ENCODE measurements around the gene SHCBP1L.

The SHCBP1L gene

DNA sequence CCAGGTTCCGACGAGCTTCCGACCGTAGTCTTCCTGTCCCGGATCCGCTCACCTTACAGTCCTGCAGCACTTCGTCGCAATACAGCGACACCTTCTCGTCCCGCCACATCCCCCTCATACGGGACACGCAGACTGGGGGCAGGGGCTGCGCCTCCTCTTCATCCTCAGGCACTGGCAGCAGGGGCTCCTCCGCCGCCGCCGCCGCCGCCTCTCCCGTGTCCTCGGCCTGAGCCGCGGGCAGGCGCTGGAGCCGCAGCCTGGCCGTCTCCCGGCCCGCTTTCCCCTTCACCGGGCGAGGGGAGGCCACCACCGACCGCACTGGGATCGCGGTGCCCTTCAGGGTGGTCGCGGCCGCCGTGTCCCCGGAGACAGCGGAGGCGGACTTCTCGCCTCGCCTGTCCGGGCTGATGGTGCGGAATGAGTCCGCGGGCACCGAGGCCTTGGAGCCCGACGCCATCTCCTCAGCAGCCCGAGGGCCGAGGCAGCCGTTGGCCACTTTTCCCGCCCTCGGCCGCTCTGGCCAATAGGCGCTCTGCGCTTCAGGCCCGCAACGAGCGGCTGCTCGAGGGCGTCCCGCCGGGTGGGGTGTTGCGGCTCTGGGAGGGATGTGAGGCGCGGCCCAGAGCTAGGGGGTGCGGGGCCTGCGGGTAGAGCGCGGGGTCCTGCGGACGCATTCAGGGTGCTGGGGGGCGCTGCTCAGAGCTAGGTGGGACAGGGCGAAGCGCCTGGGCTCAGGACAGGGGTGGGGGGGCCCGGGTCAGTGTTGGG, at the start of gene SHCBP1L:
TSS of gene SHCBP1L (minus strand) at position 490 of the 768 bp plus-strand sequence. CDS start at position 457, 33 bp downstream.
- Histone ChIP-seq H3K36me3 (ENCODE audit: insufficient read depth, low read length) (no peaks in the 10 kb centered on the region), H3K9ac (ENCODE audit: low read depth, low read length) (no peak within 1 kb of the TSS), H3K4me1 (ENCODE audit: insufficient read depth, low read length) (no peaks in the 10 kb centered on the region), H3K9me3 (ENCODE audit: control insufficient read depth, insufficient read depth, low read length) (no peaks in the 10 kb centered on the region)

DNA sequence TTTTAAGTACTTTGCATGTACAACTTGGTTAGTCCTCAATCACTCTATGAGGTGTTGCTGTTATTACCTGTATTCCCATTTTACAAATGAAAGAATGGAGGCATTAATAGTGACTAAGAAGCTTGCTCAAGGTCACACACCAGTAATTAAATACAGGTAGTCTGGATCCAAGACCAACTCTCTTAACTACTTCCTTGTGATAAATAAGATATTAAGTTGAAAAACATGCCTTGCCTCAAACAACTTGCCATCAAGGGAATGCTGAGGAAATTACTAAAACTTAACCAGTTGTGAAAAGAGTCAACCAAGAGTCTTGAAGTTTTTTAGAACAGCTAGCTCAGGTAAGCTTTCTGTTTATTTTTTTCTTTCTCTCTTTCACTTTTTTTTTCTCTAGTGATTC, 49.3 kb upstream of the SHCBP1L start:
- Histone ChIP-seq H3K9ac (ENCODE audit: low read depth, low read length) (no peak overlapping the region), H3K9me3 (ENCODE audit: control insufficient read depth, insufficient read depth, low read length) (no peaks in the 10 kb centered on the region), H3K4me1 (ENCODE audit: insufficient read depth, low read length) (no peaks in the 10 kb centered on the region), H3K36me3 (ENCODE audit: insufficient read depth, low read length) (no peaks in the 10 kb centered on the region)

DNA sequence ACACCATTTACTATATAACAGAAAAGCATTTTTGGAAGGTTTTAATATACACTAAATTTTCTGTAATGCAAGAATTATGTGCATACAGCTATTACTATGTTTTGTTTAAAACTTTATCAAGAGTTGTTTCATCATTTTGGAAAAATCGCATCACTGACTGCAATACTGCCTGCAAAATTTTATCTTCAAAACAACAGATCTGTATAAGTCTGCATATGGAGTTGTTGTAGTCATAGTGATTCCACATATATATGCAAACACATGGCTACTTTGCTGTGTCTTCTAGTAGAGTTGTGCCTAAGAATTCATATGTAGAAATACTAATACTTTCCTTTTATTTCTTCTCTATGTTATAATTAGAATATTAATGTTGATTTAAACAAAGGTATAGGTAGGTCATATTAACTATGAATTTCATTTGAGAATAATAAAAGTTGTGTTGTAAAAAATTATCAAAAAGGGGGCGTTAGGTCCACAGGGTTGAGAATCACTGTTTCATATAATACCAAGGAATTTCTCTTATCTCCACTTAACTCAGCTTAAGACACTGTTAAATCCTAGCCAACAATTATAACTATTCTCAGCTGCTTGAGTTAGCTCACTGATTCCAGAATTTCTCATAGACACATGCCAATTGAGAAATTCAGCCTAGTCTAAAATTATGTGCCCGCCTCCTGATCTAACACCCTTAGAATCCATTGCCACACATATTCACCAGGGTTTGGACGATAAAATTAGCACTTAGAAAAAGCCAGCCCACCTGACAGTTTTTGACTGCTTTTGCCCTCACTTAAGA, 47.4 kb upstream of the SHCBP1L start:
- Histone ChIP-seq H3K9me3 (ENCODE audit: control insufficient read depth, insufficient read depth, low read length) (no peaks in the 10 kb centered on the region), H3K4me1 (ENCODE audit: insufficient read depth, low read length) (no peaks in the 10 kb centered on the region), H3K9ac (ENCODE audit: low read depth, low read length) (no peak overlapping the region), H3K36me3 (ENCODE audit: insufficient read depth, low read length) (no peaks in the 10 kb centered on the region)

DNA sequence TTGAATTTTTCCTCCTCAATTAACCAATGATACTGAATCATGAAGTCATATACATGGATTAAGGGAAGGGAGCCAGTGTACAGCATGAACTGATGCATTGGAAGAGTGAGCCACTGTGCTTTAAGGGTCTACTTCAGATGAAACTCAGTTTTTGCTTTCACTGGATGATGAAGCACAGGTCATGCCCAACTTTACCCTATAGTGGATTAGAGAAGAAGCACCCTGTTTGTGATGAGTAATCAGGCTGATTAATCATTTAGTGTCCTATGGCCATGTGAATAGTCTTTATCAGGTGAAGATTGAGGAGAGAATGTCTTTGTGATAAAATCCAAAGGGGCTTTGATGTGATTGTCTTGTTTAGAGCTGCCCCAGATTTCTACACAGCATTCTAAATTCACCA, 45.5 kb upstream of the SHCBP1L start:
- H3K36me3 ChIP-seq (ENCODE audit: insufficient read depth, low read length) = no peaks in the 10 kb centered on the region
- no peak overlapping the region for H3K9ac ChIP-seq (ENCODE audit: low read depth, low read length)
- H3K4me1 ChIP-seq (ENCODE audit: insufficient read depth, low read length) = no peaks in the 10 kb centered on the region
- H3K9me3 ChIP-seq (ENCODE audit: control insufficient read depth, insufficient read depth, low read length) = no peaks in the 10 kb centered on the region

DNA sequence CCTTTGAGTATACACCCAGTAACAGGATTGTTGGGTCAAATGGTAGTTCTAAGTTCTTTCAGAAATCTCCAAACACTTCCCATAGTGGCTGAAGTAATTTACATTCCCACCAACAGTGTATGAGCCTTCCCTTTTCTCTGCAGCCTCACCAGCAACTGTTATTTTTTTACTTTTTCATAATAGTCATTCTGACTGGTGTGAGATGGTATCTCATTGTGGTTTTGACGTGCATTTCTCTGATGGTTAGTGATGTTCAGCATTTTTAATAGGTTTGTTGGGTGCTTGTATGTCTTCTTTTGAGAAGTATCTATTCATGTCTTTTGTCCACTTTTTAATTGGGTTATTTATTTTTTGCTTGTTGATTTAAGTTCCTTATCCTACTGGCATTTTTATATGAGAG, 43.9 kb upstream of the SHCBP1L start:
- Histone ChIP-seq H3K4me1 (ENCODE audit: insufficient read depth, low read length) (no peaks in the 10 kb centered on the region), H3K36me3 (ENCODE audit: insufficient read depth, low read length) (no peaks in the 10 kb centered on the region), H3K9ac (ENCODE audit: low read depth, low read length) (no peak overlapping the region), H3K9me3 (ENCODE audit: control insufficient read depth, insufficient read depth, low read length) (no peaks in the 10 kb centered on the region)

DNA sequence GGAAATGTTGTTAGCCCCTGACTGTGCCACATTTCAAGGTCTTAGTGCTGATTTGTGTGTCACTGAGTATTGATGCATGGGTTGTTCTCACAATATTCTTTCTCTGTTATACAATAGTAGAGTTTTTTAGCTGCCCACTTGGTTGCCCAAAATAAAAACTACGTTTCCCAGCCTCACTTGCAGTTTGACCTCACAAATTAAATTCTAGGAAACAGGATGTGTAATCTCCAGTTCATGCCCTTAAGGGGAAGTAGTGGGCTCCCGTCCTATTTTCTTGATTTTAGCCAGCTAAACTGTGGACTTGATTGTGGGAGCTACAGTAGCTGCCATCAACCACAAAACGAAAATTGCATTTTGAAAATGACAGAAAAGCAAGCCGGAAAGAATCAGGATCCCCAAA, 42.9 kb upstream of the SHCBP1L start:
- no peaks in the 10 kb centered on the region for H3K36me3 ChIP-seq (ENCODE audit: insufficient read depth, low read length)
- no peak overlapping the region for H3K9ac ChIP-seq (ENCODE audit: low read depth, low read length)
- H3K4me1 ChIP-seq (ENCODE audit: insufficient read depth, low read length) = no peaks in the 10 kb centered on the region
- no peaks in the 10 kb centered on the region for H3K9me3 ChIP-seq (ENCODE audit: control insufficient read depth, insufficient read depth, low read length)

DNA sequence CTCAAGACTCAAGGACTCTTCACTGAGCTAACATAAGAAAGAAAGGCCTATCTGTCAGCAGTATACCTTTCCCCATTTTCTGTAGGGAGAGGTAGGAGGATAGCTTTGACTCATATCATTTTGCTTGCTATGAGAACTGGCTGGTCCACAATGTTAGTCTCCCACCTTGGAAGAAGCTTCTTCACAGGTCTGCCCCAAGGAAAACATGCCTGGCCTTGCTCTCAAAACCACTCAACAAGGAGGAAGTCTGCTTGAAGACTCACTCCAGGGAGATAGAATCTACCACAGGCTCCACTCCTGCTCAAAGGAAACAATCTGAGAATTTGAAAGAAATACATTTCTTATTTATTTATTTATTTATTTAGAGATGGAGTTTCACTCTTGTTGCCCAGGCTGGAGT, 40.8 kb upstream of the SHCBP1L start:
- Histone ChIP-seq H3K9ac (ENCODE audit: low read depth, low read length) (no peak overlapping the region), H3K9me3 (ENCODE audit: control insufficient read depth, insufficient read depth, low read length) (no peaks in the 10 kb centered on the region), H3K4me1 (ENCODE audit: insufficient read depth, low read length) (0 out of 2 replicates have a peak, but pooled peaks cover 5% of the 10 kb centered on the region), H3K36me3 (ENCODE audit: insufficient read depth, low read length) (no peaks in the 10 kb centered on the region)

DNA sequence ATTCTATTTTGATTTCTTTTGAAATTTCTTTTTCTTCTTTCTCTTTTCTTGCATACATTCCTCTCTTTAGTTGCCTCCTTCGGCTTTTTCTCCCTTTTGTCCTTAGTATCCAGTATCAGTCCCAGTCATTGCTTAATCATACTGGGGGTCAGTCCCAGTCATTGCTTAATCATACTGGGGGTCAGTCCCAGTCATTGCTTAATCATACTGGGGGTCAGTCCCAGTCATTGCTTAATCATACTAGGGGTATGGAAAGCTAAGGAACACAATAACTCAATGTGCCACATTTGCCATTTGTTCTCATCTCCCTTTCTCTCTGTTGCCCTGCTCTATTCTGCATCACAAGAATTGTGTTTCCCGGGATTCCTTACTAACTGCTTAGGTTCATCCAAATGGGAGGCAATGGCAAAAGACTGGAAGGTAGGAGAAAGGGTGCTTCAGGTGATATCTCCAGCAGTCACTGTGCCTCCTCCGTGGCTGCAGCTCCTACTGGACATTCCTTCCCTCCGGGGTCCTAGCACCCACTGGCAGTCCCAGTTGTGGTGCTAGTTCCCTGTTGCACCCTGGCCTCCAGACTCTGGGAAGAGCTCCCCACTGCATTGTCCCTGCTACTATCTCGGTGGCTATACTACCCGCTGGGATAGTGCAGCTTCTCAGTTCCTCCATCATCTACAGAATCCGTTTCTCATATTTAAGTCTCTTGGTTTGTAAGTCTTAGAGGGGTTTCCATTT, 37.6 kb upstream of the SHCBP1L start:
- Histone ChIP-seq H3K9ac (ENCODE audit: low read depth, low read length) (no peak overlapping the region), H3K36me3 (ENCODE audit: insufficient read depth, low read length) (no peaks in the 10 kb centered on the region), H3K9me3 (ENCODE audit: control insufficient read depth, insufficient read depth, low read length) (no peaks in the 10 kb centered on the region), H3K4me1 (ENCODE audit: insufficient read depth, low read length) (0 out of 2 replicates have a peak, but pooled peaks cover 5% of the 10 kb centered on the region)

DNA sequence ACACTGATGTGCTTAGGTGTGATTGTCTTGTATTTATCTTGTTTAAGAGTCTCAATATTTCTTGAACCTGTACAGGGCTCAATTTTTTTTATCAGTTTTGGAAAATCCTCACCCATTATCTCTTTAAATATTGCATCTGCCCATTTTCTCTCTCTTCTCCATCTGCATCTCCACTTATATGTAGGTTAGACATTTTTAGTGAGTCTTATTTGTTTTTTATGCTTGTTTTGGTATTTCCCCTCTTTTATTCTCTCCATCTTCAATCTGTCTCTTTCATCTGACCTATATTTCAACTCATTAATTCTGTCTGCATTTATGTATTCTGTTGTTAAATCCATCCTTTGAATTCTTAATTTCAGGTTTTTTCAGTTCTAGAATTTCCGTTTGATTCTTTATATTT, 32.9 kb upstream of the SHCBP1L start:
- H3K36me3 ChIP-seq (ENCODE audit: insufficient read depth, low read length) = no peaks in the 10 kb centered on the region
- 0 out of 2 replicates have a peak, but pooled peaks cover 5% of the 10 kb centered on the region for H3K4me1 ChIP-seq (ENCODE audit: insufficient read depth, low read length)
- H3K9me3 ChIP-seq (ENCODE audit: control insufficient read depth, insufficient read depth, low read length) = no peaks in the 10 kb centered on the region
- H3K9ac ChIP-seq (ENCODE audit: low read depth, low read length) = no peak overlapping the region

DNA sequence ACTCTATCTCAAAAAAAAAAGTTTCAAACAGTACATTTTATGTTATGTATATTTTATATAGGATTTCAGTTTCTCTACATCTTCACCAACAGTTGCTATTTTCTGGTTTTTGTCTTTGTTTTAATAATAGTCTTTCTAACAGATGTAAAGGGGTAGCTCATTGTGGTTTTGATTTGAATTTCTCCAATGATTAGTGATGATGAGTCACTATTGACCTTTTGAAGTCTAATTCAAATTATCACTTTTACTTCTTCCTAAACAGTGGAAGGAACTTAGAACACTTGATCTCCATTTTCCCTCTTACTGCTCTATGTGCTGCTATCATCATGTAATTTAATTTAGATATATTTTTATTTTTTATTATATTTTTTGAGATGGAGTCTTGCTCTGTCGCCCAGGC, 31.7 kb upstream of the SHCBP1L start:
- Histone ChIP-seq H3K36me3 (ENCODE audit: insufficient read depth, low read length) (no peaks in the 10 kb centered on the region), H3K4me1 (ENCODE audit: insufficient read depth, low read length) (no peaks in the 10 kb centered on the region), H3K9ac (ENCODE audit: low read depth, low read length) (no peak overlapping the region), H3K9me3 (ENCODE audit: control insufficient read depth, insufficient read depth, low read length) (no peaks in the 10 kb centered on the region)

DNA sequence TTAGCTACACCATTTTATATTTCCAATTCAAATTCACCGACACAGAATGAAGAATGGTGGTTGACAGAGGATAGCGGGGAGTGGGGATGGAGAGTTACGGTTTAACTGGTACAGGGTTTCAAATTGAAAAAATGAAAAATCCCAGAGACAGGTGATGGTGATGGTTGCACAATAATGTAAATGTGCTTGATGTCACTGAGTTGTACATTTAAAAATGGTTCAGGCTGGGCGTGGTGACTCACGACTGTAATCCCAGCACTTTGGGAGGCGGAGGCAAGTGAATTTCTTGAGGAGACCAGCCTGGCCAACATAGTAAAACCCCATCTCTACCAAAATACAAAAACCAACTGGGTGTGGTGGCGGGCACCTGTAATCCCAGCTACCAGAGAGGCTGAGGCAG, 31.2 kb upstream of the SHCBP1L start:
- no peaks in the 10 kb centered on the region for H3K4me1 ChIP-seq (ENCODE audit: insufficient read depth, low read length)
- H3K36me3 ChIP-seq (ENCODE audit: insufficient read depth, low read length) = no peaks in the 10 kb centered on the region
- no peaks in the 10 kb centered on the region for H3K9me3 ChIP-seq (ENCODE audit: control insufficient read depth, insufficient read depth, low read length)
- H3K9ac ChIP-seq (ENCODE audit: low read depth, low read length) = no peak overlapping the region

DNA sequence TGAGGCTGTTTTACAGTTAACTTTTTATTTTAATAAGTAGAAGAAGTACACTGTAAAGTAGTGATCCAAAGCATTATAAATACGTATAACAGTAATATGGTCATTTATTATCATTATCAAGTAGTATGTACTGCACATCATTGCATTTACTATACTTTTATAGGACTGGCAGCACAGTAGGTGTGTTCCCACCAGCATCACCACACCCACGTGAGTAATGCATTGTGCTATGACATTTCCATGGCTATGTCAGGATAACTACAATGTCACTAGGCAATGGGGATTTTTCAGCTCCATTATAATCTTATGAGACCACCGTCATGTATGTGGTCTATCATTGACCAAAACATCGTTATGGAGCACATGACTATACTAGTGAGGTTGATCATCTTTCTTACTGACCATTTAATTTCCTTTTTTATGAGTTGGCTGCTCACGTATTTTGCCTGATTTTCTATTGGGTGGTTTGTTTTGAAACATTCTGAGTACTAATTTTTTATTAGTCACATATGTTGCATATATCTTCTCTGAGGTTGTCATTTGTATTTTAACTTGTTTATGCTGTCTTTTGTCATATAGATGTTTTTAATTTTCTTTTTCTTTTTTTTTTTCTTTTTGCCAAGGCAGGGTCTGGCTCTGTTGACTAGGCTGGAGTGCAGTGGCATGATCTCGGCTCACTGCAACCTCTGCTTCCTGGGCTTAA, 25.3 kb upstream of the SHCBP1L start:
- Histone ChIP-seq H3K4me1 (ENCODE audit: insufficient read depth, low read length) (no peaks in the 10 kb centered on the region), H3K9ac (ENCODE audit: low read depth, low read length) (no peak overlapping the region), H3K36me3 (ENCODE audit: insufficient read depth, low read length) (no peaks in the 10 kb centered on the region), H3K9me3 (ENCODE audit: control insufficient read depth, insufficient read depth, low read length) (no peaks in the 10 kb centered on the region)

DNA sequence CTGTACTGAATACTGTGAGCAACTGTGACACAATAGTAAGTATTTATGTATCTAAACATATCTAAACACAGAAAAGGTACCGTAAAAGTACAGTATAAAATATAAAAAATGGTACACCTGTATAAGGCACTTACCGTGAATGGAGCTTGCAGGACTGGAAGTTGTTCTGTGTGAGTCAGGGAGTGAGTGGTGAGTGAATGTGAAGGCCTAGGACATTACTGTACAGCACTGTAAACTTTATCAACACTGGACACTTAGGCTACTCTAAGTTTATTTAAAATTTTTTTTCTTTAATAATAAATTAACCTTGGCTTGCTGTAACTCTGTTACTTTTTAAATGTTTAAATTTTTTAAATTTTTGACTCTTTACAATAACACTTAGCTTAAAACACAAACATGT, 24.5 kb upstream of the SHCBP1L start:
- no peaks in the 10 kb centered on the region for H3K9me3 ChIP-seq (ENCODE audit: control insufficient read depth, insufficient read depth, low read length)
- H3K4me1 ChIP-seq (ENCODE audit: insufficient read depth, low read length) = no peaks in the 10 kb centered on the region
- H3K9ac ChIP-seq (ENCODE audit: low read depth, low read length) = no peak overlapping the region
- H3K36me3 ChIP-seq (ENCODE audit: insufficient read depth, low read length) = no peaks in the 10 kb centered on the region

DNA sequence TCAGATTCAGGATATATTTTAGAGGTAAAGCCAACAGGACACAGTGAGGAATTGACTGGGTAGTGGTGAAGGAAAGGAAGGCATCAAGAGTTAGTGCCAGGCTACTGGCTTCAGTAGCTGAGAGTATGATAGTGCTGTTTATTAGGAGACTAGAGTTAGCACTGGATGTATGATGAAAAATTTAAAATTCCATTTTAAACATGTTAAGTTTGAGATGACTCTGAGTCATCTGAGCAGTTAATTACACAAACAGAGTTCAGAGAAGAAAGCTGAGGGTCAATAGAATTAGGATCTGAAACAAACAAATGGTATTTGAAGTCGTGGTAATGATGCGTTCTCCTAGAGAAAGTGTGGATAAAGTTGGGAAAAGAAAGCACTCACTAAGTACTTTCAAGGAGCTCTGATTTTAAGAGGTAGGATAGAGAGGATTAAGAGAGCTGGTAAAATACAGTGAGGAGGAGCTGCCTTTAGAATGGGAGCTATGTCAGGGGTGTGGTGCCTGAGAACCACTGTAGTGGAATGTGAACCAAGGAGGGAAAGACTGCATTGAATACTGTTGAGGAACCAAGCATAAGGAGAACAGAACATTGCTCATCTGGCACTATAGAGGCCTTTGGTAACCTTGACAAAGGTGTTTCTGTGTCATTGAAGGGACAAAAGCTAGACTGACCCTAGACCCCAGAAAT, 21.7 kb upstream of the SHCBP1L start:
- Histone ChIP-seq H3K9ac (ENCODE audit: low read depth, low read length) (no peak overlapping the region), H3K4me1 (ENCODE audit: insufficient read depth, low read length) (no peaks in the 10 kb centered on the region), H3K36me3 (ENCODE audit: insufficient read depth, low read length) (no peaks in the 10 kb centered on the region), H3K9me3 (ENCODE audit: control insufficient read depth, insufficient read depth, low read length) (no peaks in the 10 kb centered on the region)

All from ES-I3 (cell line).